Measurements from ENCODE around the gene BTBD9. TPM values are rescaled to one million over a fixed set of nuclear protein-coding genes. Genes with fewer than 3 reads are reported as not detected.

The BTBD9 gene
- polyA plus RNA-seq, 1 donor (not counting 4 experiments of a cell fraction or from before 2014, with no cell fraction given) = 6.8 TPM

DNA sequence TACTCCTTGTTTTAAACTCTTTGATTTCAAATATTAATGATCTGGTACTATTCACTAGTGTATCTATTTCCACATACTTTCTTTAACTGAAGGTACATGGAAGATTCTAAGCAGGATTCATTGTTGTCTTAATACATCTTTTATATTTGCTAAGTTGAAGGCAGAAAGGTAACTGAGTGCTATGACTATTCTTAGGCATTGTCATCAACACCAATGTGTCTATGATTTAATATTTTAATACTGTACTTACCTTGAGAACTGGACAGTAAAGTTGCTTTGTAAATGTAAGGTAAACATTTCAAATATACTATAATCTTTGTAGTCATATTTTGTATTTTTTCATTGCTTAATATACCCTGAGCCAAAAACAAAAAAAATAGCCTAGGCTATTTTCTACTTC lies 8.9 kb upstream of the BTBD9 start:
- Histone ChIP-seq H3K27me3 (ENCODE audit: control insufficient read depth, extremely low read depth, insufficient read depth, low read length) (no peaks in the 10 kb centered on the region), H2AFZ (ENCODE audit: control insufficient read depth, low read length) (no peak overlapping the region), H3K9me1 (ENCODE audit: control insufficient read depth, extremely low read depth, insufficient read depth, low read length) (no peaks in the 10 kb centered on the region), H3K4me3 (ENCODE audit: control insufficient read depth in 2 of 3, extremely low read depth in 1 of 3, insufficient read depth in 2 of 3, low read depth in 1 of 3, low read length in 3 of 3) (no peak overlapping the region), H3K79me2 (ENCODE audit: control insufficient read depth, insufficient read depth, low read length) (no peaks in the 10 kb centered on the region), H3K27ac (ENCODE audit: control insufficient read depth, insufficient read depth, low read length) (no peak overlapping the region), H3K4me2 (ENCODE audit: control insufficient read depth, extremely low read depth, insufficient read depth, low read depth, low read length) (no peak overlapping the region), H3K4me1 (ENCODE audit: control insufficient read depth, extremely low read depth, insufficient read depth, low read length) (no peaks in the 10 kb centered on the region), H3K9me3 (ENCODE audit: control insufficient read depth, low read depth, low read length) (no peaks in the 10 kb centered on the region), H3K36me3 (ENCODE audit: control insufficient read depth in 2 of 2, extremely low read depth in 1 of 2, insufficient read depth in 2 of 2, low read length in 2 of 2) (no peaks in the 10 kb centered on the region), H4K20me1 (ENCODE audit: control insufficient read depth, extremely low read depth, insufficient read depth, low read length) (no peaks in the 10 kb centered on the region), H3K9ac (ENCODE audit: control insufficient read depth, extremely low read depth, insufficient read depth, low read length) (no peak overlapping the region)
- FAIRE-seq (no peak), DNase-seq (ENCODE audit: low read depth, low spot score) (no peak)
- TF ChIP-seq, protein P1, sequence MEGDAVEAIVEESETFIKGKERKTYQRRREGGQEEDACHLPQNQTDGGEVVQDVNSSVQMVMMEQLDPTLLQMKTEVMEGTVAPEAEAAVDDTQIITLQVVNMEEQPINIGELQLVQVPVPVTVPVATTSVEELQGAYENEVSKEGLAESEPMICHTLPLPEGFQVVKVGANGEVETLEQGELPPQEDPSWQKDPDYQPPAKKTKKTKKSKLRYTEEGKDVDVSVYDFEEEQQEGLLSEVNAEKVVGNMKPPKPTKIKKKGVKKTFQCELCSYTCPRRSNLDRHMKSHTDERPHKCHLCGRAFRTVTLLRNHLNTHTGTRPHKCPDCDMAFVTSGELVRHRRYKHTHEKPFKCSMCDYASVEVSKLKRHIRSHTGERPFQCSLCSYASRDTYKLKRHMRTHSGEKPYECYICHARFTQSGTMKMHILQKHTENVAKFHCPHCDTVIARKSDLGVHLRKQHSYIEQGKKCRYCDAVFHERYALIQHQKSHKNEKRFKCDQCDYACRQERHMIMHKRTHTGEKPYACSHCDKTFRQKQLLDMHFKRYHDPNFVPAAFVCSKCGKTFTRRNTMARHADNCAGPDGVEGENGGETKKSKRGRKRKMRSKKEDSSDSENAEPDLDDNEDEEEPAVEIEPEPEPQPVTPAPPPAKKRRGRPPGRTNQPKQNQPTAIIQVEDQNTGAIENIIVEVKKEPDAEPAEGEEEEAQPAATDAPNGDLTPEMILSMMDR (optimal IDR thresholded peaks at IDR 0.05 in 1 of 3, IDR thresholded peaks at IDR 0.05 in 1 of 3, conservative IDR thresholded peaks at IDR 0.05 in 1 of 3; ENCODE audit: extremely low read depth in 1 of 3, insufficient read depth in 2 of 3, low read length in 3 of 3) = no peak
- TF ChIP-seq EZH2 (IDR thresholded peaks at IDR 0.05; ENCODE audit: low read length) = no peak
- dilution Hi-C loops (cut with MboI; ENCODE audit: extremely low pct_ligation_motif_present, low sequenced_read_pairs) = no loop called here

GRCh38 chr6:38646166-38646878 lies 6.6 kb upstream of the BTBD9 start:
- no peak overlapping the region for H3K4me2 ChIP-seq (ENCODE audit: control insufficient read depth, extremely low read depth, insufficient read depth, low read depth, low read length)
- H3K9me3 ChIP-seq (ENCODE audit: control insufficient read depth, low read depth, low read length) = no peaks in the 10 kb centered on the region
- FAIRE-seq = no peak
- H3K27me3 ChIP-seq (ENCODE audit: control insufficient read depth, extremely low read depth, insufficient read depth, low read length) = no peaks in the 10 kb centered on the region
- H3K79me2 ChIP-seq (ENCODE audit: control insufficient read depth, insufficient read depth, low read length) = no peaks in the 10 kb centered on the region
- H4K20me1 ChIP-seq (ENCODE audit: control insufficient read depth, extremely low read depth, insufficient read depth, low read length) = no peaks in the 10 kb centered on the region
- H3K4me3 ChIP-seq (ENCODE audit: control insufficient read depth in 2 of 3, extremely low read depth in 1 of 3, insufficient read depth in 2 of 3, low read depth in 1 of 3, low read length in 3 of 3) = no peak overlapping the region
- H2AFZ ChIP-seq (ENCODE audit: control insufficient read depth, low read length) = no peak overlapping the region
- no peak for TF ChIP-seq EZH2 (IDR thresholded peaks at IDR 0.05; ENCODE audit: low read length)
- TF ChIP-seq, protein P1 (optimal IDR thresholded peaks at IDR 0.05 in 1 of 3, IDR thresholded peaks at IDR 0.05 in 1 of 3, conservative IDR thresholded peaks at IDR 0.05 in 1 of 3; ENCODE audit: extremely low read depth in 1 of 3, insufficient read depth in 2 of 3, low read length in 3 of 3) = no peak
- H3K9ac ChIP-seq (ENCODE audit: control insufficient read depth, extremely low read depth, insufficient read depth, low read length) = no peak overlapping the region
- no peaks in the 10 kb centered on the region for H3K9me1 ChIP-seq (ENCODE audit: control insufficient read depth, extremely low read depth, insufficient read depth, low read length)
- H3K27ac ChIP-seq (ENCODE audit: control insufficient read depth, insufficient read depth, low read length) = no peak overlapping the region
- H3K4me1 ChIP-seq (ENCODE audit: control insufficient read depth, extremely low read depth, insufficient read depth, low read length) = no peaks in the 10 kb centered on the region
- DNase-seq (ENCODE audit: low read depth, low spot score) = no peak
- no peaks in the 10 kb centered on the region for H3K36me3 ChIP-seq (ENCODE audit: control insufficient read depth in 2 of 2, extremely low read depth in 1 of 2, insufficient read depth in 2 of 2, low read length in 2 of 2)
- dilution Hi-C loops (cut with MboI; ENCODE audit: extremely low pct_ligation_motif_present, low sequenced_read_pairs) = no loop called here
